ENCODE data around the gene HCFC1. TPM values are rescaled to one million over a fixed set of nuclear protein-coding genes. Genes with fewer than 3 reads are reported as not detected.

Gene HCFC1
- total and polyA plus RNA-seq, 9 of the 15 experiments (the other 6 are each of a cell fraction or from before 2014, with no cell fraction given): 2.8 to 133 (median 17.1) TPM

DNA sequence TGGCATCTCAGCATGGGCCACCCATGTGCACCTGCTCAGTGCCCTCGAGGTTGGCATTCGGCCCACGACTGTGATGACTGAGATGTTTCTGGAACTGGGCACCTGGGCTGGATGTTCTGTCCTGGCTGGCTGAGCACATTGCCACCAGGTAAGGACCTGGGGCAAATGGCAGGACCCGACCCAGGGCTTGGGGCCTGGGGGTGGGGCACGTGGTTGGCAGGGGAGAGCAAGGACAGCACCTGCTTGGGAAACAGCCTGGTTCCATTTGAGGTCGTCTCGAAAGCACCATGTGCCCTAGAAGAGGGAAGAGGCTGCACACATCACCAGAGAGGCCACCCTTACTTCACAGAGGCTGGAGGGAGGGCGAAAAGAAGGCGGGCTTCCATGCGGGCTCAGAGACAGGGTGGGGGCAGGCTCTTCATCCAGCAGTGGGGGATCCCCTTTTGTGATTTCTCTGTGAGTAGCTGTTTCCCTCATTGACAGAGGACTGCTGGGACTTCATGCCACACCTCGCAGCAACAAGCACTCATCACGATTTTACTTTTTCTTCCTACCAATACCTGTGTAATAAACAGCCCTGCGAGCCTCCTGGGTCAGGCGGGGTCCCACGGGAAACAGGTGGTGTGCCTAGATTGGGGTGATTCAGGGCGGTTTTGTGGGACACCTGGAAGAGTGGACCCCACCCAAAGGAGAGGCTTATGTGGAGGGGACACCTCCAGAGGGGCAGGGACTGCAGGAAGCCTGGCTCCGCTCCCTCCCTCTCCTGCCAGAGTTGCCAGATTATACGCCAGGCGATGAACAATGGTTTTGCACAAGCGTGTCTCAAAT lies 12.9 kb upstream of the HCFC1 start:
- H3K4me2 ChIP-seq (ENCODE audit: insufficient read depth, low read length): peak overlapping the region; percentile 69
- in situ Hi-C loops (cut with MboI) (no loop called here), intact Hi-C loops (cut with micrococcal nuclease) (no loop called here)
- H3K36me3 ChIP-seq (ENCODE audit: control insufficient read depth, insufficient read depth, low read length): no peaks in the 10 kb centered on the region
- peak overlapping the region; percentile 95 for H3K27ac ChIP-seq (ENCODE audit: extremely low read depth, low read depth, low read length)
- peak in 3 of 4 experiments; percentile 27 to 61 (median 55) for DNase-seq (ENCODE audit: extremely low read depth in 1 of 4, low spot score in 3 of 4)
- H3K9me3 ChIP-seq (replicated peaks; ENCODE audit: control insufficient read depth, insufficient read depth, low read depth, low read length): no peaks in the 10 kb centered on the region
- H3K4me3 ChIP-seq: peak overlapping the region; percentile 11; the same call in 1 of the 2 replicates
- 56% methylated on average over 16 of the region's 20 CpGs for WGBS (ENCODE audit: insufficient coverage, low coverage, missing lambda C conversion rate)
- H3K27me3 ChIP-seq (ENCODE audit: control insufficient read depth in 2 of 2, insufficient read depth in 2 of 2, low read length in 2 of 2): no peaks in the 10 kb centered on the region
- H3K4me1 ChIP-seq (replicated peaks in 1 of 2; ENCODE audit: control insufficient read depth in 2 of 2, insufficient read depth in 2 of 2, low read length in 2 of 2): peaks cover 13 to 47% of the 10 kb centered on the region in 2 experiments
- BruUV-seq (replicated peaks): no TSS peak
- H3K9ac ChIP-seq (ENCODE audit: insufficient read depth in 1 of 2, low read depth in 2 of 2, low read length in 2 of 2): peak overlapping the region; percentile 72 to 92
- H3K79me2 ChIP-seq (ENCODE audit: control insufficient read depth, insufficient read depth, low read length): no peaks in the 10 kb centered on the region
- peak; percentile 12; the same call in 2 of the 3 replicates for ATAC-seq
- no peak for TF ChIP-seq ZNF232 (CRISPR knock-in tag; IDR thresholded peaks at IDR 0.05)
- TF ChIP-seq FIP1L1 (IDR thresholded peaks at IDR 0.05; ENCODE audit: low read depth, low read length, poor library complexity, severe bottlenecking): no peak
- TF ChIP-seq, protein P1, sequence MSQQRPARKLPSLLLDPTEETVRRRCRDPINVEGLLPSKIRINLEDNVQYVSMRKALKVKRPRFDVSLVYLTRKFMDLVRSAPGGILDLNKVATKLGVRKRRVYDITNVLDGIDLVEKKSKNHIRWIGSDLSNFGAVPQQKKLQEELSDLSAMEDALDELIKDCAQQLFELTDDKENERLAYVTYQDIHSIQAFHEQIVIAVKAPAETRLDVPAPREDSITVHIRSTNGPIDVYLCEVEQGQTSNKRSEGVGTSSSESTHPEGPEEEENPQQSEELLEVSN (IDR thresholded peaks at IDR 0.05; ENCODE audit: borderline replicate concordance in 1 of 2, extremely low read depth in 1 of 2, insufficient read depth in 1 of 2, insufficient read length in 1 of 2, low read depth in 1 of 2, low read length in 1 of 2, poor library complexity in 1 of 2, severe bottlenecking in 1 of 2): peak in 1 of 2 experiments; percentile 23
- TF ChIP-seq SMARCB1 (IDR thresholded peaks at IDR 0.05; ENCODE audit: insufficient read length, low read depth): no peak
- peaks cover 3% of the 10 kb centered on the region for H3K9me1 ChIP-seq (ENCODE audit: control insufficient read depth, insufficient read depth, low read length)
- H4K20me1 ChIP-seq (replicated peaks; ENCODE audit: control insufficient read depth, insufficient read depth, low read length): no peaks in the 10 kb centered on the region
- no peak for FAIRE-seq
- peak overlapping the region; percentile 86 for H2AFZ ChIP-seq (ENCODE audit: low read depth, low read length)
- ChIA-PET POLR2A (interaction anchor here (0.6 to 0.7 kb wide), 2 partner anchors 10 to 17 kb away, joined by 3 read pairs; no protein-coding TSS in a partner anchor), CTCF (ENCODE audit: low intra/inter-chr PET ratio) (no interaction called here)
